Measurements from ENCODE around the gene FXN. TPM values are rescaled to one million over a fixed set of nuclear protein-coding genes. Genes with fewer than 3 reads are reported as not detected.
"Not testable (repeated sequence)": the region's sequence is repeated elsewhere in the genome, so short reads cannot be mapped to it uniquely, and the experiment has no call there.

FXN gene
- total RNA-seq = 10 to 100 TPM; 16.9 to 40.2 (median 30.0) TPM
- polyA plus RNA-seq = 10 to 100 TPM; 14.8 to 16.9 TPM
- long read RNA-seq, donor 1, full-length matches to known transcripts = 28 of 29 reads
- long read RNA-seq, donor 1, partial matches to known transcripts = 1 of 29 reads
- long read RNA-seq, donor 1, other reads (novel, unspliced or antisense) = 0 of 29 reads
- long read RNA-seq, donor 2, full-length matches to known transcripts = 69 of 75 reads
- long read RNA-seq, donor 2, partial matches to known transcripts = 1 of 75 reads
- long read RNA-seq, donor 2, other reads (novel, unspliced or antisense) = 5 of 75 reads
- long read RNA-seq, donor 3, full-length matches to known transcripts = 23 of 25 reads
- long read RNA-seq, donor 3, partial matches to known transcripts = 1 of 25 reads
- long read RNA-seq, donor 3, other reads (novel, unspliced or antisense) = 1 of 25 reads

DNA sequence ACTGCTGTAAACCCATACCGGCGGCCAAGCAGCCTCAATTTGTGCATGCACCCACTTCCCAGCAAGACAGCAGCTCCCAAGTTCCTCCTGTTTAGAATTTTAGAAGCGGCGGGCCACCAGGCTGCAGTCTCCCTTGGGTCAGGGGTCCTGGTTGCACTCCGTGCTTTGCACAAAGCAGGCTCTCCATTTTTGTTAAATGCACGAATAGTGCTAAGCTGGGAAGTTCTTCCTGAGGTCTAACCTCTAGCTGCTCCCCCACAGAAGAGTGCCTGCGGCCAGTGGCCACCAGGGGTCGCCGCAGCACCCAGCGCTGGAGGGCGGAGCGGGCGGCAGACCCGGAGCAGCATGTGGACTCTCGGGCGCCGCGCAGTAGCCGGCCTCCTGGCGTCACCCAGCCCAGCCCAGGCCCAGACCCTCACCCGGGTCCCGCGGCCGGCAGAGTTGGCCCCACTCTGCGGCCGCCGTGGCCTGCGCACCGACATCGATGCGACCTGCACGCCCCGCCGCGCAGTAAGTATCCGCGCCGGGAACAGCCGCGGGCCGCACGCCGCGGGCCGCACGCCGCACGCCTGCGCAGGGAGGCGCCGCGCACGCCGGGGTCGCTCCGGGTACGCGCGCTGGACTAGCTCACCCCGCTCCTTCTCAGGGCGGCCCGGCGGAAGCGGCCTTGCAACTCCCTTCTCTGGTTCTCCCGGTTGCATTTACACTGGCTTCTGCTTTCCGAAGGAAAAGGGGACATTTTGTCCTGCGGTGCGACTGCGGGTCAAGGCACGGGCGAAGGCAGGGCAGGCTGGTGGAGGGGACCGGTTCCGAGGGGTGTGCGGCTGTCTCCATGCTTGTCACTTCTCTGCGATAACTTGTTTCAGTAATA, at the start of gene FXN:
Gene FXN, plus strand, starts transcription at position 315 of the 871 bp plus-strand sequence. Its CDS starts 31 bp downstream, at position 346.
- Histone ChIP-seq H3K27me3 (no peaks in the 10 kb centered on the region), H3K27ac (peak within 1 kb of the TSS; percentile 28 to 95 (median 87)), H3K9me3 (no peaks in the 10 kb centered on the region), H3K4me3 (peak within 1 kb of the TSS; percentile 46 to 94 (median 78)), H3K36me3 (no peaks in the 10 kb centered on the region), H3K4me1 (peaks cover 0 to 14% (median 7%) of the 10 kb centered on the region in 12 donors)
- intact Hi-C loops (cut with DNase I) = loop anchor here in 2 of 10 donors (5.0 kb wide), 2 partner anchors 157 to 162 kb away; no protein-coding TSS in a partner anchor
- 1% methylated on average over 16 to 75 of the region's 75 CpGs for WGBS, 4 donors
- peak; percentile 81 to 97 (median 94) for ATAC-seq
- TF ChIP-seq POLR2A (IDR thresholded peaks at IDR 0.05) = peak in 1 of 2 donors; percentile 56
- TF ChIP-seq, protein P1, sequence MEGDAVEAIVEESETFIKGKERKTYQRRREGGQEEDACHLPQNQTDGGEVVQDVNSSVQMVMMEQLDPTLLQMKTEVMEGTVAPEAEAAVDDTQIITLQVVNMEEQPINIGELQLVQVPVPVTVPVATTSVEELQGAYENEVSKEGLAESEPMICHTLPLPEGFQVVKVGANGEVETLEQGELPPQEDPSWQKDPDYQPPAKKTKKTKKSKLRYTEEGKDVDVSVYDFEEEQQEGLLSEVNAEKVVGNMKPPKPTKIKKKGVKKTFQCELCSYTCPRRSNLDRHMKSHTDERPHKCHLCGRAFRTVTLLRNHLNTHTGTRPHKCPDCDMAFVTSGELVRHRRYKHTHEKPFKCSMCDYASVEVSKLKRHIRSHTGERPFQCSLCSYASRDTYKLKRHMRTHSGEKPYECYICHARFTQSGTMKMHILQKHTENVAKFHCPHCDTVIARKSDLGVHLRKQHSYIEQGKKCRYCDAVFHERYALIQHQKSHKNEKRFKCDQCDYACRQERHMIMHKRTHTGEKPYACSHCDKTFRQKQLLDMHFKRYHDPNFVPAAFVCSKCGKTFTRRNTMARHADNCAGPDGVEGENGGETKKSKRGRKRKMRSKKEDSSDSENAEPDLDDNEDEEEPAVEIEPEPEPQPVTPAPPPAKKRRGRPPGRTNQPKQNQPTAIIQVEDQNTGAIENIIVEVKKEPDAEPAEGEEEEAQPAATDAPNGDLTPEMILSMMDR (IDR thresholded peaks at IDR 0.05) = peak; percentile 97 to 100 (median 99)
- DNase-seq = peak; percentile 82 to 93 (median 87)

DNA sequence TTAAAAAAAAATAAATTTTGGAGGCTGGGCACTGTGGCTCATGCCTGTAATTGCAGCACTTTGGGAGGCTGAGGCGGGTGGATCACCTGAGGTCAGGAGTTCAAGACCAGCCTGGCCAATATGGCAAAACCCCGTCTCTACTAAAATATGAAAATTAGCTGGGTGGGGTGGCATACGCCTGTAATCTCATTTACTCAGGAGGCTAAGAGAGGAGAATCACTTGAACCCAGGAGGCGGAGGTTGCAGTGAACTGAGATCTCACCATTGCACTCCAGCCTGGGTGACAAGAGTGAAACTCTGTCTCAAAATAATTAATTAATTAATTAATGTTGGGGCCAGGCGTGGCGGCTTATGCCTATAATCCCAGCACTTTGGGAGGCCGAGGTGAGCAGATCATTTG, 48.6 kb upstream of the FXN start:
- not testable (repeated sequence) for H3K27me3 ChIP-seq, H3K27ac ChIP-seq, ATAC-seq, H3K36me3 ChIP-seq, H3K4me3 ChIP-seq, H3K9me3 ChIP-seq, DNase-seq
- intact Hi-C loops (cut with DNase I) = loop anchor here in 1 of 10 donors (10.0 kb wide), 1 partner anchor 122 kb away; no protein-coding TSS in a partner anchor
- WGBS, 4 donors = 94 to 99% (median 97%) methylated on average over 7 of the region's 7 CpGs
- peaks cover 0 to 27% (median 13%) of the 10 kb centered on the region in 12 donors for H3K4me1 ChIP-seq

DNA sequence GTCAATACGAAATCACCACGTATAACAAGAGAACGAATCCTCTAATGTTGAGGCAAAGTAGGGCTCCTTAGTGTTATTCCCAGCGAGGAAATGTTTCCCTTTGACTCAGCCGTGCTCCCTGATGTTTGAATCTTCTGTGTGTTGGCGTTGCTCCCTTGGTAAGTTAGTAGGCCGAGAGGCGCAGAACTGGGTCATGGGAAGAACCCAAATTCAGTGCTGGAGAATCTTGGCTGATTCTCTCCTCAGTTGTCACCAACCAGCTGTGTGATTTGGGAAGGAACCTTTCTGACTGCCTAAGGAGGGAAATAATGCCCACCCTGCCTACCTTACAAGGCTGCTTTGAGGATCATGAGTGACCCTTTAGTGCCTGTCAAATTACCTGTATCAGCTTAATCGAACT, 44.1 kb upstream of the FXN start:
- no peak overlapping the region for H3K27ac ChIP-seq
- no peaks in the 10 kb centered on the region for H3K27me3 ChIP-seq
- DNase-seq = no peak
- intact Hi-C loops (cut with DNase I) = loop anchor here in 5 of 10 donors (10.0 kb wide), 3 partner anchors 47 to 407 kb away; partner anchors contain the start of gene PIP5K1B (in 4 of the 5)
- WGBS, 4 donors = 74 to 91% (median 83%) methylated on average over 9 of the region's 9 CpGs
- TF ChIP-seq, protein P1 (IDR thresholded peaks at IDR 0.05) = no peak
- no peak for TF ChIP-seq POLR2A (IDR thresholded peaks at IDR 0.05)
- no peak overlapping the region for H3K4me3 ChIP-seq
- H3K4me1 ChIP-seq = peaks cover 0 to 10% (median 0%) of the 10 kb centered on the region in 12 donors
- peaks cover 0 to 7% (median 0%) of the 10 kb centered on the region in 9 donors for H3K36me3 ChIP-seq
- H3K9me3 ChIP-seq = no peaks in the 10 kb centered on the region
- no peak for ATAC-seq

DNA sequence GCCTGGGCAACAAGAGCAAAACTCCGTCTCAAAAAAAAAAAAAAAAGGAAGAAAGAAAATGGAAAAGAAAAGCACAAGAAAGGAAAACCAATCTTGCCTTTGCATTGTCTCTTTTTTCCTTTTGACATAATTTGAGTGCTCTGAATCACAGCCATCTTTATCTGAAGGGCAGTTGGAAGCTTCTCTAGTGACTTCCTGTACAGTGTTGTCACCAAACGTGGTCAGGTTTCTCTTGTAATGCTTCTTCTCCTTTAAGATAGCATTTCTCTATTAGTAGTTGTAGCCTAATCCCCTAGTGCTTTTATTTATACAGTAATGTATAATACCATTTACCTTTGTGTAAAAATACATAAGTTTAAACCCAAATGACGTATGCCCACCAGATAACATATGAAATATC, 39.8 kb upstream of the FXN start:
- Histone ChIP-seq H3K36me3 (peaks cover 0 to 7% (median 0%) of the 10 kb centered on the region in 9 donors), H3K27ac (peak overlapping the region in 4 of 12 donors; percentile 0 to 75 (median 20)), H3K9me3 (no peaks in the 10 kb centered on the region), H3K27me3 (no peaks in the 10 kb centered on the region), H3K4me3 (no peak overlapping the region), H3K4me1 (peaks cover 0 to 41% (median 20%) of the 10 kb centered on the region in 12 donors)
- intact Hi-C loops (cut with DNase I) = loop anchor here in 7 of 10 donors (5.0 to 10.0 kb wide), 9 partner anchors 51 to 413 kb away; partner anchors contain the start of gene PIP5K1B (in 4 of the 7)
- ATAC-seq (no peak), DNase-seq (no peak)
- WGBS, 4 donors = 51 to 66% (median 58%) methylated on average over 3 of the region's 3 CpGs
- TF ChIP-seq, protein P1 (IDR thresholded peaks at IDR 0.05) = no peak
- TF ChIP-seq POLR2A (IDR thresholded peaks at IDR 0.05) = no peak
